Fibroblast of lung (primary cell): Measurements from ENCODE around the gene CYS1. TPM values are rescaled to one million over a fixed set of nuclear protein-coding genes. Genes with fewer than 3 reads are reported as not detected.

ENCODE experiments used
- DNase-seq, 2 donors: peaks; one replicate each; pipeline versions ENCODE4 v3.0.0 to v3.0.0-alpha.2; 2010; ENCODE audit warnings: low read depth in 2 of 2
- H2AFZ ChIP-seq: 2 replicates; pipeline ENCODE4 v1.5.1; 2012; ENCODE audit warnings: low read length, control low read depth, inconsistent platforms
- H3K27ac ChIP-seq: 2 replicates; pipeline ENCODE4 v1.5.1; 2011; ENCODE audit warnings: low read length, control low read depth; ENCODE audit not compliant: insufficient read depth
- H3K27me3 ChIP-seq: 2 replicates; pipeline ENCODE4 v1.5.1; 2011; ENCODE audit warnings: mild to moderate bottlenecking, low read length; ENCODE audit not compliant: control insufficient read depth, insufficient read depth
- H3K36me3 ChIP-seq: 2 replicates; pipeline ENCODE4 v1.5.1; 2011; ENCODE audit warnings: low read length; ENCODE audit not compliant: control insufficient read depth, insufficient read depth
- H3K4me1 ChIP-seq: 2 replicates; pipeline ENCODE4 v1.5.1; 2011; ENCODE audit warnings: low read length; ENCODE audit not compliant: control insufficient read depth, insufficient read depth; ENCODE audit errors: extremely low read depth
- H3K4me2 ChIP-seq: 2 replicates; pipeline ENCODE4 v1.5.1; 2011; ENCODE audit warnings: low read length, control low read depth; ENCODE audit not compliant: insufficient read depth; ENCODE audit errors: extremely low read depth
- H3K4me3 ChIP-seq, 4 experiments: fragments of 200-600 bp in 1 of 4; sonication (generic) in 1 of 4; replicated peaks in 1 of 4; 2 replicates each; pipeline ENCODE4 v1.5.1; 2011 to 2016; ENCODE audit warnings: low read length in 4 of 4, low read depth in 3 of 4, mild to moderate bottlenecking in 3 of 4, control low read depth in 2 of 4, inconsistent platforms in 1 of 4, mixed read lengths in 1 of 4; ENCODE audit not compliant: insufficient read depth in 1 of 4; ENCODE audit errors: control extremely low read depth in 1 of 4
- H3K79me2 ChIP-seq: 2 replicates; pipeline ENCODE4 v1.5.1; 2012; ENCODE audit warnings: mild to moderate bottlenecking, low read length, inconsistent platforms; ENCODE audit not compliant: control insufficient read depth, insufficient read depth
- H3K9ac ChIP-seq: 2 replicates; pipeline ENCODE4 v1.5.1; 2011; ENCODE audit warnings: mild to moderate bottlenecking, low read length, control low read depth; ENCODE audit not compliant: insufficient read depth
- H3K9me3 ChIP-seq: 2 replicates; pipeline ENCODE4 v1.5.1; 2012; ENCODE audit warnings: low read depth, low read length; ENCODE audit not compliant: control insufficient read depth, insufficient read depth
- H4K20me1 ChIP-seq: 2 replicates; pipeline ENCODE4 v1.5.1; 2011; ENCODE audit warnings: low read length; ENCODE audit not compliant: control insufficient read depth, insufficient read depth; ENCODE audit errors: extremely low read depth
- EZH2 ChIP-seq: IDR thresholded peaks from 2 replicates; pipeline ENCODE4 v1.5.1; 2012; ENCODE audit warnings: low read length, control low read depth, mild to moderate bottlenecking; ENCODE audit errors: missing control alignments
- polyA plus RNA-seq, 2 donors: library from polyadenylated mRNA; depleted of rRNA in 1 of 2; stranded (reverse) in 1 of 2; unstranded in 1 of 2; fragments of >200 nt; gene quantifications; 2 replicates each; pipeline ENCODE4 v1.2.1, GENCODE V29; 2011 to 2012; ENCODE audit warnings: missing spikeins in 1 of 2
- total RNA-seq: library from RNA; depleted of rRNA; stranded (reverse); fragments of >200 nt; gene quantifications from 2 replicates; pipeline ENCODE4 v1.2.1, GENCODE V29; 2014
- TF ChIP-seq, protein P1 (sequence below), 2 donors: IDR thresholded peaks in 1 of 2; conservative IDR thresholded peaks in 1 of 2; 1 replicate in 1 of 2; 2 replicates in 1 of 2; pipeline ENCODE4 v1.5.1; 2011 to 2012; ENCODE audit warnings: low read length in 2 of 2, control low read depth in 1 of 2, inconsistent platforms in 1 of 2, low read depth in 1 of 2, mild to moderate bottlenecking in 1 of 2

The CYS1 gene
- total and polyA plus RNA-seq, 2 donors (not counting 1 experiment from before 2014, with no cell fraction given), result 0.31 to 5.1 TPM

DNA sequence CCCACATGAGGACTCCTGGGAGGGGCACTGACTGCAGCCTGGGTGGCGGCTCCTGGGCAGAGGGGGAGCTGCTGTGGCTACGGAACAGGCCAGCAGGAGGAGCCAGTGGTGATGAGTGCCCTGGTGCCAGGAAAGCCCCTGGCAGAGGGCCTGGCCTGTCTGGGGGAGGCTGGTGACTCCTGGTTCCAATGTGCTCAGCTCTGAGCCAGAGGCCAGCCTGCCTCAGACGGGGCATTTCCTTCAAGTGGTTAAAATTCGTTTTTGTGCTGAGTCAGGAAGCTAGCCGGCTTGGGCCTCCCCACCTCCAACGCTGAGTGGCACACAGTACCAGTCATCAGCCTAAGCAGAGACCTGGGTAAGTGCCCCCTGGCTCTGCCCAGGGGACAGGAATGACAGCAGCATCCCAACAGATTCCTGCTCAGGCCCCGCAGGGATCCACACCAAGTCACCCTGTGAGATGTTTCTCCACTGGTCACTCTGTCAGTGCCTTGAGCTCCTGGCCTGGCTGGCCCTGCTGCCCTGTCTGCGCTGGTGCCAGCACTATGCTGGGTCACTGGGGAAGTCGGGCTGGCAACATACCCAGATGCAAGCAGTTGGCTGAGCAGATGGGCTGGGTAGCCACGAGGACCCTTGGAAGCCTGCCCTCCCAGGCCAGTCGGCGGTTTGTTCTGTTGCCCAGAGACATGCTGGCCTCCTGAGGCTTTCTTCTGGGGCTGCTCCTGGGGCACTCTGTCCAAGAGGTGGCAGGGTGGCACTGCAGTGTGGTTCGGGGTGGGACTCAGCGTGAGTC lies 43.9 kb downstream of the CYS1 start:
- peak; percentile 50 to 60 for DNase-seq
- H3K27me3 ChIP-seq, result peaks cover 2% of the 10 kb centered on the region
- no peaks in the 10 kb centered on the region for H3K9me3 ChIP-seq
- H3K4me1 ChIP-seq, result peaks cover 7% of the 10 kb centered on the region
- TF ChIP-seq, protein P1, sequence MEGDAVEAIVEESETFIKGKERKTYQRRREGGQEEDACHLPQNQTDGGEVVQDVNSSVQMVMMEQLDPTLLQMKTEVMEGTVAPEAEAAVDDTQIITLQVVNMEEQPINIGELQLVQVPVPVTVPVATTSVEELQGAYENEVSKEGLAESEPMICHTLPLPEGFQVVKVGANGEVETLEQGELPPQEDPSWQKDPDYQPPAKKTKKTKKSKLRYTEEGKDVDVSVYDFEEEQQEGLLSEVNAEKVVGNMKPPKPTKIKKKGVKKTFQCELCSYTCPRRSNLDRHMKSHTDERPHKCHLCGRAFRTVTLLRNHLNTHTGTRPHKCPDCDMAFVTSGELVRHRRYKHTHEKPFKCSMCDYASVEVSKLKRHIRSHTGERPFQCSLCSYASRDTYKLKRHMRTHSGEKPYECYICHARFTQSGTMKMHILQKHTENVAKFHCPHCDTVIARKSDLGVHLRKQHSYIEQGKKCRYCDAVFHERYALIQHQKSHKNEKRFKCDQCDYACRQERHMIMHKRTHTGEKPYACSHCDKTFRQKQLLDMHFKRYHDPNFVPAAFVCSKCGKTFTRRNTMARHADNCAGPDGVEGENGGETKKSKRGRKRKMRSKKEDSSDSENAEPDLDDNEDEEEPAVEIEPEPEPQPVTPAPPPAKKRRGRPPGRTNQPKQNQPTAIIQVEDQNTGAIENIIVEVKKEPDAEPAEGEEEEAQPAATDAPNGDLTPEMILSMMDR (conservative IDR thresholded peaks at IDR 0.05 in 1 of 2, IDR thresholded peaks at IDR 0.05 in 1 of 2; ENCODE audit: low read depth in 1 of 2, low read length in 2 of 2), result peak; percentile 40 to 53
- no peak for TF ChIP-seq EZH2
- no peak overlapping the region for H2AFZ ChIP-seq
- H3K27ac ChIP-seq, result no peak overlapping the region
- H3K36me3 ChIP-seq, result no peaks in the 10 kb centered on the region
- no peaks in the 10 kb centered on the region for H4K20me1 ChIP-seq
- H3K79me2 ChIP-seq, result no peaks in the 10 kb centered on the region
- no peak overlapping the region for H3K9ac ChIP-seq
- no peak overlapping the region for H3K4me3 ChIP-seq
- H3K4me2 ChIP-seq, result no peak overlapping the region

DNA sequence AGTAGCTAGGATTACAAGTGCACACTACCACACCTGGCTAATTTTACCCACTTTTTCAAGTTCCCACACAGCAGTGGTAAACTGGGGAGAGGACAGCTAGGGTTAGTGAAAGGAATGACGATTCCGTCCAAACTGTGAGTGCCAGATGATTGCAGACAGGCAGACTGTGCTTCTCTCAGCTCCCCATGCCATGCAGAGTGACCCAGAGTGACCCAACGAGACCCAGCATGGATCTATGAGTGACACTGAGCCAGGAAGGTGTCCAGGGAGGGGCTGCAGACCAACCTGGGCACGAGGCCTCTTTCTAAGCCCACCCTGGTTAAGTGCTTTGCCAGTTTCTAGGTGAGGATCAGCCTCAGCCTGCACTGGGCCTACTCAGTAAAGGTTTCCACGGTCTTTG lies 44.6 kb downstream of the CYS1 start:
- Histone ChIP-seq H2AFZ (no peak overlapping the region), H3K79me2 (no peaks in the 10 kb centered on the region), H3K9ac (no peak overlapping the region), H3K27me3 (peaks cover 2% of the 10 kb centered on the region), H3K36me3 (no peaks in the 10 kb centered on the region), H3K27ac (no peak overlapping the region), H4K20me1 (no peaks in the 10 kb centered on the region), H3K4me2 (no peak overlapping the region), H3K4me3 (no peak overlapping the region), H3K4me1 (peaks cover 7% of the 10 kb centered on the region), H3K9me3 (no peaks in the 10 kb centered on the region)
- no peak for DNase-seq
- TF ChIP-seq EZH2, result no peak
- TF ChIP-seq, protein P1 (conservative IDR thresholded peaks at IDR 0.05 in 1 of 2, IDR thresholded peaks at IDR 0.05 in 1 of 2; ENCODE audit: low read depth in 1 of 2, low read length in 2 of 2), result no peak

DNA sequence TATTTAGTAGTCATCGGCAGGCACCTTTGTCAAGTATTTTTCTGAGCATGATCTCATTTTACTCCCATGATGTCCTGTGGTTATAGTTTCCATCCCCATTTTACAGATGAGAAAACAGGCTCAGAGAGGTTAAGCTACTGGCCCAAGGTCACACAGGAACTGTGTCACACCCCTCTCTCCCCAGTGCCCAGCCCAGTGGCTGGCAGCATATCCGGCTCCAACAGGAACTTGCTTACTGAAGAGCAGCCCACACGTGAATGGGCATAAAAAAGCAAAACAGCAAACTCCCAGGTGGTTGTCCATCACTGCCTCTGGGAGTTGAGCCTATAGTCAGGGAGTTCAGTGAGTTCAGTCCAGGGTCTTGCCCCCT lies 45.2 kb downstream of the CYS1 start:
- no peak overlapping the region for H3K27ac ChIP-seq
- no peak for DNase-seq
- no peak overlapping the region for H3K4me3 ChIP-seq
- peaks cover 2% of the 10 kb centered on the region for H3K27me3 ChIP-seq
- no peaks in the 10 kb centered on the region for H3K79me2 ChIP-seq
- TF ChIP-seq, protein P1 (conservative IDR thresholded peaks at IDR 0.05 in 1 of 2, IDR thresholded peaks at IDR 0.05 in 1 of 2; ENCODE audit: low read depth in 1 of 2, low read length in 2 of 2), result no peak
- no peak overlapping the region for H3K9ac ChIP-seq
- no peak overlapping the region for H2AFZ ChIP-seq
- no peaks in the 10 kb centered on the region for H4K20me1 ChIP-seq
- H3K36me3 ChIP-seq, result no peaks in the 10 kb centered on the region
- no peak overlapping the region for H3K4me2 ChIP-seq
- peaks cover 7% of the 10 kb centered on the region for H3K4me1 ChIP-seq
- H3K9me3 ChIP-seq, result no peaks in the 10 kb centered on the region
